Inferior parietal cortex (tissue), 1 donor: ENCODE results near the gene TSEN54.
"Not testable (repeated sequence)": the region's sequence is repeated elsewhere in the genome, so short reads cannot be mapped to it uniquely, and the experiment has no call there.

Experiments
- DNase-seq: peaks from one replicate; pipeline ENCODE4 v3.0.0-alpha.2; 2016; ENCODE audit errors: extremely low spot score

Gene TSEN54

GRCh38 chr17:75516255-75516618, at the start of gene TSEN54:
Gene TSEN54 (plus strand): TSS chr17:75516528. CDS start chr17:75516561, 33 bp downstream.
- peak; percentile 77 for DNase-seq

- DNase-seq, result no peak
Observed at GRCh38 chr17:75468291-75468754, 48.0 kb upstream of the TSEN54 start.

GRCh38 chr17:75468779-75469373, 47.5 kb upstream of the TSEN54 start:
- no peak for DNase-seq

- no peak for DNase-seq
Observed at GRCh38 chr17:75471207-75471606, 45.1 kb upstream of the TSEN54 start.

- DNase-seq, result no peak
Observed at GRCh38 chr17:75472119-75472518, 44.2 kb upstream of the TSEN54 start.

- DNase-seq, result no peak
Observed at GRCh38 chr17:75473246-75473645, 43.1 kb upstream of the TSEN54 start.

GRCh38 chr17:75474736-75475135, 41.6 kb upstream of the TSEN54 start:
- DNase-seq, result no peak

- no peak for DNase-seq
Observed at GRCh38 chr17:75475144-75475835, 41.0 kb upstream of the TSEN54 start.

GRCh38 chr17:75475851-75476250, 40.5 kb upstream of the TSEN54 start:
- no peak for DNase-seq

GRCh38 chr17:75476271-75476671, 40.1 kb upstream of the TSEN54 start:
- peak; percentile 75 for DNase-seq

- no peak for DNase-seq
Observed at GRCh38 chr17:75476752-75477489, 39.4 kb upstream of the TSEN54 start.

- not testable (repeated sequence) for DNase-seq
Observed at GRCh38 chr17:75477490-75477862, 38.9 kb upstream of the TSEN54 start.

GRCh38 chr17:75478508-75478907, 37.8 kb upstream of the TSEN54 start:
- no peak for DNase-seq

GRCh38 chr17:75480281-75480680, 36.0 kb upstream of the TSEN54 start:
- DNase-seq, result no peak

- DNase-seq, result no peak
Observed at GRCh38 chr17:75481194-75482068, 34.9 kb upstream of the TSEN54 start.

GRCh38 chr17:75482098-75482942, 34.0 kb upstream of the TSEN54 start:
- no peak for DNase-seq

GRCh38 chr17:75485688-75486087, 30.6 kb upstream of the TSEN54 start:
- DNase-seq, result no peak

- DNase-seq, result no peak
Observed at GRCh38 chr17:75486151-75486550, 30.2 kb upstream of the TSEN54 start.

- DNase-seq, result no peak
Observed at GRCh38 chr17:75486951-75487350, 29.4 kb upstream of the TSEN54 start.

GRCh38 chr17:75487351-75488070, 28.8 kb upstream of the TSEN54 start:
- DNase-seq, result no peak
